ENCODE measurements around the gene LRATD1.

DNA sequence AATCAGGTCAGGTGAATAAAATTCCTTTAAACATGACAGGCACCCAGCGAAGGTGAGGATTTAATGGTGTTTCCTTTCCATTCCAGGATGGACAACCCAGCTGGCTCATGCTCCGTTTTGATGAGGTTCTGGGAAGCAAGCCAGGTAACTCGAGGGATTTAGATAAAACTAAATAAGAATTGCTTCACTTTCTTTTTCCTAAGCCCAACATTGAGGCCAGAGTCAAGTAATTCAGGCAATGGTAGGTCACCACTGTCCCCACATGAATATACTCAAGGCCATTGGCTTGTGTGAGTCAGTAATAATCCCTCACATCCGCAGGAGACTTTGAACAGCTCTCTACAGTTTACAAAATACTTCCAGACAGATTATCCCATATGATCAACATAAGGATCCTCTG, 16.2 kb upstream of the LRATD1 start:
- TF ChIP-seq, protein P1, sequence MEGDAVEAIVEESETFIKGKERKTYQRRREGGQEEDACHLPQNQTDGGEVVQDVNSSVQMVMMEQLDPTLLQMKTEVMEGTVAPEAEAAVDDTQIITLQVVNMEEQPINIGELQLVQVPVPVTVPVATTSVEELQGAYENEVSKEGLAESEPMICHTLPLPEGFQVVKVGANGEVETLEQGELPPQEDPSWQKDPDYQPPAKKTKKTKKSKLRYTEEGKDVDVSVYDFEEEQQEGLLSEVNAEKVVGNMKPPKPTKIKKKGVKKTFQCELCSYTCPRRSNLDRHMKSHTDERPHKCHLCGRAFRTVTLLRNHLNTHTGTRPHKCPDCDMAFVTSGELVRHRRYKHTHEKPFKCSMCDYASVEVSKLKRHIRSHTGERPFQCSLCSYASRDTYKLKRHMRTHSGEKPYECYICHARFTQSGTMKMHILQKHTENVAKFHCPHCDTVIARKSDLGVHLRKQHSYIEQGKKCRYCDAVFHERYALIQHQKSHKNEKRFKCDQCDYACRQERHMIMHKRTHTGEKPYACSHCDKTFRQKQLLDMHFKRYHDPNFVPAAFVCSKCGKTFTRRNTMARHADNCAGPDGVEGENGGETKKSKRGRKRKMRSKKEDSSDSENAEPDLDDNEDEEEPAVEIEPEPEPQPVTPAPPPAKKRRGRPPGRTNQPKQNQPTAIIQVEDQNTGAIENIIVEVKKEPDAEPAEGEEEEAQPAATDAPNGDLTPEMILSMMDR (conservative IDR thresholded peaks at IDR 0.05 in 1 of 2, IDR thresholded peaks at IDR 0.05 in 1 of 2; ENCODE audit: low read depth in 1 of 2, low read length in 2 of 2) = no peak
- no peak for TF ChIP-seq EZH2 (IDR thresholded peaks at IDR 0.05; ENCODE audit: low read length, missing control alignments)

Measured in fibroblast of lung (primary cell).